Neural progenitor cell (in vitro differentiated cells): ENCODE results near the gene P2RX5.

Experiments
- CTCF ChIP-seq: fragments of 200-600 bp; sonication (generic); IDR thresholded peaks from 2 replicates; pipeline ENCODE4 v1.5.1; 2017; ENCODE audit warnings: antibody characterized with exemption, mild to moderate bottlenecking
- EZH2 ChIP-seq: fragments of 200-600 bp; sonication (generic); IDR thresholded peaks from 2 replicates; pipeline ENCODE4 v1.6.1; 2017; ENCODE audit warnings: antibody characterized with exemption, mild to moderate bottlenecking, moderate library complexity

GRCh38 chr17:3727041-3727440 is 31.1 kb upstream of the P2RX5 start:
- TF ChIP-seq CTCF (no peak), EZH2 (no peak)
